ENCODE data around the gene HK1. TPM values are rescaled to one million over a fixed set of nuclear protein-coding genes. Genes with fewer than 3 reads are reported as not detected.
A peak's percentile ranks its signal among the peaks of the same experiment; 100 is the strongest.

Gene HK1
- total RNA-seq, 6 experiments from 2014 or later, result 149 to 158 (median 155) TPM

GRCh38 chr10:69425041-69425440 lies 146.7 kb downstream of the HK1 start:
- H3K36me3 Mint-ChIP-seq (ENCODE audit: low read depth), result no peaks in the 10 kb centered on the region
- H3K4me3 Mint-ChIP-seq, result no peak overlapping the region
- DNase-seq, result no peak
- no peak overlapping the region for H3K27ac Mint-ChIP-seq
- H3K27me3 Mint-ChIP-seq (ENCODE audit: insufficient read depth), result peaks cover 15% of the 10 kb centered on the region
- no peaks in the 10 kb centered on the region for H3K9me3 Mint-ChIP-seq
- TF ChIP-seq CTCF (IDR thresholded peaks at IDR 0.05), result no peak
- peaks cover 15% of the 10 kb centered on the region for H3K4me1 Mint-ChIP-seq (ENCODE audit: low read depth)

- no peak for TF ChIP-seq CTCF (IDR thresholded peaks at IDR 0.05)
- DNase-seq, result no peak
- peaks cover 15% of the 10 kb centered on the region for H3K4me1 Mint-ChIP-seq (ENCODE audit: low read depth)
- H3K36me3 Mint-ChIP-seq (ENCODE audit: low read depth), result no peaks in the 10 kb centered on the region
- H3K27ac Mint-ChIP-seq, result no peak overlapping the region
- H3K9me3 Mint-ChIP-seq, result no peaks in the 10 kb centered on the region
- H3K27me3 Mint-ChIP-seq (ENCODE audit: insufficient read depth), result peaks cover 11% of the 10 kb centered on the region
- H3K4me3 Mint-ChIP-seq, result no peak overlapping the region
These were observed 147.4 kb downstream of the HK1 start for GRCh38 chr10:69425511-69426298.

- Mint-ChIP-seq H3K4me3 (no peak overlapping the region), H3K27ac (no peak overlapping the region), H3K36me3 (ENCODE audit: low read depth) (no peaks in the 10 kb centered on the region), H3K9me3 (no peaks in the 10 kb centered on the region), H3K4me1 (ENCODE audit: low read depth) (peaks cover 15% of the 10 kb centered on the region), H3K27me3 (ENCODE audit: insufficient read depth) (peaks cover 10% of the 10 kb centered on the region; the same call in 1 of the 2 replicates)
- TF ChIP-seq CTCF (IDR thresholded peaks at IDR 0.05), result no peak
- DNase-seq, result no peak
These were observed 148.1 kb downstream of the HK1 start for GRCh38 chr10:69426376-69426727.

DNA sequence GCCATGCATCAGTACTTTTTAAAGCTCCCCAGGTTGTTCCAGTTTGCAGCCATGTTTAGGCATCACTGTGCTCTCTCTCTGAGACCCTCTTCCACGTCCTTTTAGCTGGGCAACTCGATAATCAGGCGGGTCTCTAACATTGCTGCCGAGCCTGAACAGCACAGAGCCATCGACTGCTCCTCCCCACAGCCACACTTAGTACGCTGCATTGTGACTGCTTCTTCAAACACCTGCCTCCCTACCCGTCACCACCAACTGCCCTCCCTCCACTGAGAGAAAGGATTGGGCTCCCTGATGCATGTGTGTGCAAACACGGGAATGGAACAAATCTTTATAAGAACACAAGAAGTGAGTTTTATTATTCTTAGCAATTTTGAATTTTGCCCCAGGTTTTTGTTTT lies 149.9 kb downstream of the HK1 start:
- no peak overlapping the region for H3K4me3 Mint-ChIP-seq
- no peaks in the 10 kb centered on the region for H3K9me3 Mint-ChIP-seq
- no peak for TF ChIP-seq CTCF (IDR thresholded peaks at IDR 0.05)
- H3K27ac Mint-ChIP-seq, result no peak overlapping the region
- peaks cover 5% of the 10 kb centered on the region for H3K27me3 Mint-ChIP-seq (ENCODE audit: insufficient read depth)
- H3K4me1 Mint-ChIP-seq (ENCODE audit: low read depth), result peaks cover 10% of the 10 kb centered on the region
- H3K36me3 Mint-ChIP-seq (ENCODE audit: low read depth), result no peaks in the 10 kb centered on the region
- DNase-seq, result no peak

GRCh38 chr10:69434169-69434568 lies 155.9 kb downstream of the HK1 start:
- Mint-ChIP-seq H3K27ac (peak overlapping the region; percentile 20; the same call in 1 of the 2 replicates), H3K4me1 (ENCODE audit: low read depth) (peaks cover 29% of the 10 kb centered on the region), H3K4me3 (no peak overlapping the region), H3K9me3 (no peaks in the 10 kb centered on the region), H3K27me3 (ENCODE audit: insufficient read depth) (peaks cover 2% of the 10 kb centered on the region), H3K36me3 (ENCODE audit: low read depth) (0 out of 2 replicates have a peak, but pooled peaks cover 10% of the 10 kb centered on the region)
- TF ChIP-seq CTCF (IDR thresholded peaks at IDR 0.05), result no peak
- DNase-seq, result peak; percentile 28

Measured in HFFc6 (cell line).